Measurements from ENCODE around the gene CEP104.

Gene CEP104

DNA sequence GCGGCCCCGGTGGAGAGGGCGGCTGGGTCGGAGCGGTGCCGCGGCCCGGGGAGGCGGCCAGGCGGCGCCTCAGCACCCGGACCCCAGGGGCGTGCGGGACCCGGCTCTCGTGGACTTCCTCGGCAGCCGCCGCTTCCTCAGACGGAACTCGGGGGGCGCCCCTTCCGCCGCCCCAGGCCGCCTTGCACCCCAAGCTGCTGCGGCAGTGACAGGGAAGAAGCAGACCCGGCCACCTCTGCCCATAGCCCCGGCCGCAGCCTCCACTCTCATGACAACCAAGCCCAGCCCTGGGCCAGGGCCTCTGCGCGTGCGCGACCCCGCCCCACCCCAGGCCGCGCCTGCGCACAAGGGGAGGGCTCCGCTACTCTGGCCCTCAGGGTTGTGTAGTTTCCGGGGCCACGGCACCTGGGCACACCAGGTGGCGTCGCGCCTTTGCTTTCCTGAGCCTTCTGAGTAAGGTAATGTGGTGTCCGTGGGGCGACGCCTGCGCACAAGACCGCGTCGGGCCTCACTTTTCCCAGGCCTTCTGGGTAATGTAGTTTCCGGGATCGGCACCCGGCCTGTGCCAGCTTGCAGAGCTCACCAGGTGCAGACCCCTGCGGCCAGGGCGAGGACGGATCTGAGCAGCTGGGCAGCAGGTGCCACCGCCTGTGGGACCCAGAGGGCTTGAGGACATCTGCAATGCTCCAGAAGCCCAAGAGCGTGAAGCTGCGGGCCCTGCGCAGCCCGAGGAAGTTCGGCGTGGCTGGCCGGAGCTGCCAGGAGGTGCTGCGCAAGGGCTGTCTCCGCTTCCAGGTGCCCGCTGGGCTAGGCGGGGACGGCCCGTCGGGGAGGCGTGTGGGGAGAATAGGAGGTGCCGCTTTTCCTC, at the start of gene CEP104, which contains the start of gene DFFB:
Gene CEP104, minus strand, starts transcription at position 289 of the 868 bp plus-strand sequence. CDS start 4,804 bp downstream, outside the sequence.
Gene DFFB, plus strand, starts transcription at position 554 of the 868 bp plus-strand sequence. Its CDS starts 128 bp downstream, at position 682.
- FAIRE-seq (no peak), DNase-seq (ENCODE audit: insufficient read length, low spot score) (peak; percentile 86)
- TF ChIP-seq, protein P1, sequence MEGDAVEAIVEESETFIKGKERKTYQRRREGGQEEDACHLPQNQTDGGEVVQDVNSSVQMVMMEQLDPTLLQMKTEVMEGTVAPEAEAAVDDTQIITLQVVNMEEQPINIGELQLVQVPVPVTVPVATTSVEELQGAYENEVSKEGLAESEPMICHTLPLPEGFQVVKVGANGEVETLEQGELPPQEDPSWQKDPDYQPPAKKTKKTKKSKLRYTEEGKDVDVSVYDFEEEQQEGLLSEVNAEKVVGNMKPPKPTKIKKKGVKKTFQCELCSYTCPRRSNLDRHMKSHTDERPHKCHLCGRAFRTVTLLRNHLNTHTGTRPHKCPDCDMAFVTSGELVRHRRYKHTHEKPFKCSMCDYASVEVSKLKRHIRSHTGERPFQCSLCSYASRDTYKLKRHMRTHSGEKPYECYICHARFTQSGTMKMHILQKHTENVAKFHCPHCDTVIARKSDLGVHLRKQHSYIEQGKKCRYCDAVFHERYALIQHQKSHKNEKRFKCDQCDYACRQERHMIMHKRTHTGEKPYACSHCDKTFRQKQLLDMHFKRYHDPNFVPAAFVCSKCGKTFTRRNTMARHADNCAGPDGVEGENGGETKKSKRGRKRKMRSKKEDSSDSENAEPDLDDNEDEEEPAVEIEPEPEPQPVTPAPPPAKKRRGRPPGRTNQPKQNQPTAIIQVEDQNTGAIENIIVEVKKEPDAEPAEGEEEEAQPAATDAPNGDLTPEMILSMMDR (IDR thresholded peaks at IDR 0.05; ENCODE audit: insufficient read depth, missing control alignments), result peak; percentile 11

DNA sequence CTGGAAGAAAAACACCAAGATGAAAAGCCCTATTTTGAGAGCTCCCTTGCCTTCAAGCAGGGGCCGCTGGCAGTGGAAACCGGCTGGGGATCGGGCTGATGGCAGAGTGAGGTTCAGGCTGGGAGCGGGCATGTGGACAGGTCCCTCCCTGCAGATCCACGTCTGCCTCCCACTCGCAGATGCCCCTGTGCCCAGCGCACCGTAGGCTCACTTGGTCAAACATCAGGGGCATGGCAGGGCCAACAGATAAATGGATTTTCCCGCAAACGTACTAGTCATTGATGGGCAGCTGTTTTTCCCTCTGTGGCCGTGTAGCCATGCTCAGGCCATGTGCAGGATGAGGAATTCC, 49.6 kb upstream of the CEP104 start:
- FAIRE-seq (no peak), DNase-seq (ENCODE audit: insufficient read length, low spot score) (no peak)
- TF ChIP-seq, protein P1 (IDR thresholded peaks at IDR 0.05; ENCODE audit: insufficient read depth, missing control alignments), result no peak

DNA sequence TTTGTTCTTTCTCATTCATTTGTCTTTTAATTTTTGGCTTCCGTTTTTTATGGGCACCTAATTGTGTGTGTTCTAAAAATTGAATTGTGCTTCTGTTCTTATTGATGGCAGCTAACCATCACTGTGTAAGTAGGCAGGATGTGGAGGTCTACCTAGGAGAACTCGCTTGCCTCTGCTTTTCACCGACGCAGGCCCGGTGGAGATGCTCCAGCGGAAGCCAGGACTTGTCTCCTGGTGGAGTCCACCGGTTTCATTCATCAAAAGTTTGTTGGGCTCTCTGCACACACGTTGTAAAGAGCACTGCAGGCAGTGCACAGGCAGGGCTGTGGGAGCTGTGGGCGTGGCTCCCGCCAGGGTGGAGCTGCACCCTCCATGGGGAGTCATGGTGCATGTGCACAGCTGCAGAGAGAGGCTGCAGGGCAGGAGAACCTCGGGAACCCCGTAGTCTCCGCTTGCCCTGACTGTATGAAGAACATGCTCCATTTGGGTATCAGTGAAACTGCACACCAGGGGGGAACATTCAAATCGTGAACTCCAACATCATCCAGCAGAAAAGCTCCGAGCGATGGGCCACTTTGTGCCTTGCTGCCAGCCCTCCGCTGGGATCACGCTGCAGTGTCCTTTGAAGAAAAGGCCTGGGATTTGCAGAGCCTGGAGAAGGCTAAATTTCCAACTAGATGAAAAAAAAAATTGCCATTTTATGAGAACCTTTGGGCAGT, 49.1 kb upstream of the CEP104 start:
- TF ChIP-seq, protein P1 (IDR thresholded peaks at IDR 0.05; ENCODE audit: insufficient read depth, missing control alignments), result no peak
- no peak for FAIRE-seq
- DNase-seq (ENCODE audit: insufficient read length, low spot score), result no peak

DNA sequence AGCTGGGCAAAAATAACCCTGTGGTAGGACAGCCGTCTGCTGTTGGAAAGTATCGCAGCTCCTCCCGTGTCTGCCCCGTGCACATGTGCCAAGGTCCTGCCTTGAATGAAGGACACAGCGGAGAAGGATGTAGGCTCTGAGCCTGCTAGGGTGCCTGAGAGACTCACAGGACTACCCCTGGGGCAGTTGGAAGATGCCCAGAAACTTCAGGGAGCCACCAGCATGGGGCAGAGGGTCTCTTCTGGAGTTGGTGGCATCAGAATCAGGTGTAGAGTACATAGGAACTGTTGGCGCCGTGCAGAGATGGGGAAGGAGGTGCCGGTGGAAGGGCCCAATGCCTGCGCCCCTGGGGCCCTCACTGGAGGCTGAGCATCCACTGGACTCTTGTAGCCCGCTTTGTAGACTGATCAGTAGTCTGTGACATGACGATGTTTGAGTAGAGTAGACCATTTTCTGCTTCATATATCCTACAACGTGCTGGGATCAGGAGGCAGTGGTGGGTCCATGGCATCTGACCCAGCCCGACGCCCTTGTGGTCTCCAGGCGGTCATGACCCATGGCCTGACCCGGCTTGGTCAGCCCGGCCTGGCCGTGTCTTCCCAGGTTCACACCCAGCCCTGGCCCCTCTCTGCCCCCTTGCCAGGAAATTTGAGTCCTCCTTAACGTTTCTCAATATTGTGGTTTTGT, 48.4 kb upstream of the CEP104 start:
- FAIRE-seq (no peak), DNase-seq (ENCODE audit: insufficient read length, low spot score) (no peak)
- TF ChIP-seq, protein P1 (IDR thresholded peaks at IDR 0.05; ENCODE audit: insufficient read depth, missing control alignments), result no peak

DNA sequence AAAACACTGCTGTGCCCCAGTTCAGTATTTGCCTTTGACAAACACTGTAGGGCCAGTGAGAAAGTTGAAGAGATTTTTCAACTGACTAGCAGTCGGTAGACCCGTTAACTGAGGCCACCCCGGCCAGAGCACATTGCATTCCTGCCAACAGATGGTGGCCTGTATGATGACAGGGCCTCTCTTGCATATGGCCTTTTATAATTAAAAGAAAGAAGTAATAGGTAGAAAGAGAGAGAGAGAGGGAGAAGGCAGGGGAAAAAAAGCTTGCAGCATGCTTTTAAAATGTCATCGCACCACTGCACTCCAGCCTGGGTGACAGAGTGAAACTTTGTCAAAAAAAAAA, 47.8 kb upstream of the CEP104 start:
- DNase-seq (ENCODE audit: insufficient read length, low spot score), result no peak
- TF ChIP-seq, protein P1 (IDR thresholded peaks at IDR 0.05; ENCODE audit: insufficient read depth, missing control alignments), result no peak
- FAIRE-seq, result no peak

DNA sequence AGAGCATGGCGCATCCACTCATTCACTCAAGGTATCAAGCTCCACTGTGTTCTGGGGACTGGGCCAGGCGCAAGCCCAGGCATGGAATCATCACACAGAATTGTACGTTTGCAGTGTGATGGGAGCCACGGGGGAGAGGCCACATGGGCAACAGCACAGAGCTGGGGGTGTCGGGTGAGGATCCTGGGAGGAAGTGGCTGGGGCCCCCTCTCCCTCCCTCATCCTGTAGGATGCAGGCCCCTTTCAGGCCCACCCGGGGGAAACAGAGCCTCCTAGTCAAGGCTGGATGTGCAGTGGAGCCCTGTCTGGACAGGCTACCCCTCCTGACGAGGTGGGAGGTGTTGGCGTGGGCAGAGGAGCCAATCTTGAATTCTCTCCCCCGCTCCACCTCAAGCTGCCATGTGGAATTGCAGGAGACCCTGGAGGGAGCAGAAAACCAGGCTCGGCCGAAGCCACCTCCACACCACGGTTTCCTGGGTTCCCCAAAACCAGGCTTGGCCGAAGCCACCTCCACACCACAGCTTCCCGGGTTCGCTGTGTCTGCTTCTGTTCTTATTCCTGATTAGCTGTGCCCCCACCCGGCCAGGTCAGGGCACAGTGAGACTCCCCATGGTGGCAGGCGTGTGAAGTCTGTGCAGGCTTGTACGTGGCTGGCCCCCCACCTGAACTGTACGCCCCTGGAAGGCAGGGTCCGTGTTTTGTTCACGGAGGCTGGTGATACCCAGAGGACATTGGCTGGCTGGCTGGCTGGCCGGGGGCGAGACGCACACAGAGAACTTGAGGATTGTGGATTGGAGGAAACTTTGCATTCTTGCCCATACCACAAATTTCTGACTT, 47.2 kb upstream of the CEP104 start:
- DNase-seq (ENCODE audit: insufficient read length, low spot score), result no peak
- TF ChIP-seq, protein P1 (IDR thresholded peaks at IDR 0.05; ENCODE audit: insufficient read depth, missing control alignments), result no peak

More for the DNA sequence above, 47.2 kb upstream of the CEP104 start:
- no peak for FAIRE-seq

All from D721Med (cell line).